PC-9 (cell line): ENCODE results near the gene ECI1. TPM values are rescaled to one million over a fixed set of nuclear protein-coding genes. Genes with fewer than 3 reads are reported as not detected.
A peak's percentile ranks its signal among the peaks of the same experiment; 100 is the strongest.

Experiments
- BruUV-seq: library from RNA; stranded (reverse); fragments of 400-500 nt; replicated peaks from 2 replicates; lab custom pipeline; 2021; lab: Mats Ljungman, UMichigan
- CTCF ChIA-PET: fragments of 300-600 bp; sonication (Branson Sonifier 250); formaldehyde crosslinking; loops from one replicate; lab custom pipeline; 2022; ENCODE audit warnings: antibody characterized with exemption; lab: Charles Lee
- POLR2A ChIA-PET: fragments of 300-600 bp; sonication (Branson Sonifier 250); formaldehyde crosslinking; loops from one replicate; lab custom pipeline; 2022; ENCODE audit warnings: antibody characterized with exemption; ENCODE audit not compliant: unreplicated experiment; lab: Charles Lee
- DNase-seq, 2 experiments: peaks; one replicate each; pipeline versions ENCODE4 v3.0.0 to v3.0.0-alpha.2; 2015 to 2022; ENCODE audit warnings: mixed read lengths in 1 of 2
- H2AFZ ChIP-seq: fragments of 200-600 bp; sonication (generic); 2 replicates; pipeline ENCODE4 v1.8.1; 2017; ENCODE audit warnings: antibody characterized with exemption
- H3F3A ChIP-seq: fragments of 200-600 bp; sonication (generic); 2 replicates; pipeline ENCODE4 v1.8.1; 2017; ENCODE audit warnings: antibody characterized with exemption, mild to moderate bottlenecking, low read depth; ENCODE audit not compliant: insufficient read depth
- H3K27ac ChIP-seq: fragments of 200-600 bp; sonication (generic); 2 replicates; pipeline ENCODE4 v1.6.1; 2016; ENCODE audit warnings: mixed run types
- H3K27me3 ChIP-seq: fragments of 200-600 bp; sonication (generic); 2 replicates; pipeline ENCODE4 v1.6.1; 2016; ENCODE audit warnings: low read depth, mixed run types; ENCODE audit not compliant: insufficient read depth
- H3K36me3 ChIP-seq: fragments of 200-600 bp; sonication (generic); 2 replicates; pipeline ENCODE4 v1.6.1; 2016; ENCODE audit warnings: low read depth, mixed run types
- H3K4me1 ChIP-seq: fragments of 200-600 bp; sonication (generic); replicated peaks from 2 replicates; pipeline ENCODE4 v1.6.1; 2016; ENCODE audit warnings: mixed run types; ENCODE audit not compliant: insufficient read depth
- H3K4me2 ChIP-seq: fragments of 200-600 bp; sonication (generic); 2 replicates; pipeline ENCODE4 v1.6.1; 2017; ENCODE audit warnings: mixed run types
- H3K4me3 ChIP-seq: fragments of 200-600 bp; sonication (generic); 2 replicates; pipeline ENCODE4 v1.6.1; 2016; ENCODE audit warnings: mixed run types
- H3K79me2 ChIP-seq: fragments of 200-600 bp; sonication (generic); 2 replicates; pipeline ENCODE4 v1.6.1; 2017; ENCODE audit warnings: low read depth, mixed run types
- H3K9me2 ChIP-seq: fragments of 200-600 bp; sonication (generic); 2 replicates; pipeline ENCODE4 v1.8.1; 2017; ENCODE audit warnings: mild to moderate bottlenecking; ENCODE audit not compliant: insufficient read depth
- H3K9me3 ChIP-seq: fragments of 200-600 bp; sonication (generic); 2 replicates; pipeline ENCODE4 v1.8.1; 2016; ENCODE audit warnings: low read depth; ENCODE audit not compliant: insufficient read depth
- H4K20me1 ChIP-seq: fragments of 200-600 bp; sonication (generic); 2 replicates; pipeline ENCODE4 v1.8.1; 2017; ENCODE audit not compliant: insufficient read depth
- CTCF ChIP-seq: fragments of 200-600 bp; sonication (generic); conservative IDR thresholded peaks from 2 replicates; pipeline ENCODE4 v1.6.1; 2017; ENCODE audit warnings: mixed run types, antibody characterized with exemption, mild to moderate bottlenecking, moderate library complexity
- EZH2 ChIP-seq: fragments of 200-600 bp; sonication (generic); IDR thresholded peaks from 2 replicates; pipeline ENCODE4 v1.8.0; 2017; ENCODE audit warnings: antibody characterized with exemption, low read depth
- intact Hi-C: fragments of 100-400 bp; cut with micrococcal nuclease; formaldehyde crosslinking; loops from one replicate; pipeline ENCODE4 v1.10.0; 2022; ENCODE audit not compliant: unreplicated experiment
- total RNA-seq: library from RNA; stranded (reverse); gene quantifications from 2 replicates; pipeline ENCODE4 v1.2.3, GENCODE V29; 2021

ECI1 gene
- total RNA-seq, 1 experiment from 2014 or later = 131 TPM

- Histone ChIP-seq H3K9me3 (no peaks in the 10 kb centered on the region), H3K9me2 (no peaks in the 10 kb centered on the region), H3F3A (peaks cover 12% of the 10 kb centered on the region; the same call in 1 of the 2 replicates), H3K4me3 (peak within 1 kb of the TSS; percentile 48; the same call in 1 of the 2 replicates), H3K4me2 (peak within 1 kb of the TSS; percentile 77), H3K27ac (no peak within 1 kb of the TSS), H3K27me3 (peaks cover 35% of the 10 kb centered on the region), H4K20me1 (no peaks in the 10 kb centered on the region), H3K79me2 (no peaks in the 10 kb centered on the region), H3K4me1 (no peaks in the 10 kb centered on the region), H2AFZ (no peak within 1 kb of the TSS), H3K36me3 (no peaks in the 10 kb centered on the region)
- ChIA-PET POLR2A (no interaction called here), CTCF (interaction anchor here (0.5 kb wide), 1 partner anchor 848 kb away, joined by 3 read pairs; no protein-coding TSS in a partner anchor)
- no TSS peak for BruUV-seq
- no peak for TF ChIP-seq EZH2
- TF ChIP-seq CTCF = no peak
- intact Hi-C loops = loop anchor here (5.0 kb wide), 1 partner anchor 306 kb away; no protein-coding TSS in a partner anchor
- DNase-seq = no peak
These were observed 55.0 kb downstream of the ECI1 start, which contains the start of gene CASKIN1 for GRCh38 chr16:2196162-2196980. TSS of gene CASKIN1 (minus strand) at chr16:2196605. CDS start at chr16:2196432, 173 bp downstream.

GRCh38 chr16:2195322-2196161 is 55.8 kb downstream of the ECI1 start:
- CTCF ChIA-PET = interaction anchor here (0.5 to 1.1 kb wide), 3 partner anchors 19 to 285 kb away, joined by 4 to 6 read pairs (median 5); partner anchors contain the start of gene PGP
- POLR2A ChIA-PET = interaction anchor here (1.0 kb wide), 1 partner anchor 8 kb away, joined by 3 read pairs; no protein-coding TSS in a partner anchor
- Histone ChIP-seq H3K4me1 (no peaks in the 10 kb centered on the region), H3K4me3 (peak overlapping the region; percentile 48; the same call in 1 of the 2 replicates), H3K4me2 (peak overlapping the region; percentile 77), H3K27me3 (peaks cover 35% of the 10 kb centered on the region), H2AFZ (no peak overlapping the region), H3K79me2 (no peaks in the 10 kb centered on the region), H3K27ac (no peak overlapping the region), H4K20me1 (no peaks in the 10 kb centered on the region), H3K9me3 (no peaks in the 10 kb centered on the region), H3K36me3 (no peaks in the 10 kb centered on the region), H3F3A (peaks cover 12% of the 10 kb centered on the region; the same call in 1 of the 2 replicates), H3K9me2 (no peaks in the 10 kb centered on the region)
- TF ChIP-seq EZH2 (no peak), CTCF (no peak)
- no peak for DNase-seq
- intact Hi-C loops = loop anchor here (5.0 kb wide), 1 partner anchor 307 kb away; no protein-coding TSS in a partner anchor
- BruUV-seq = no TSS peak
